K562 (cell line): ENCODE results near the gene POC5. TPM values are rescaled to one million over a fixed set of nuclear protein-coding genes. Genes with fewer than 3 reads are reported as not detected.

Source experiments
- ADNP ChIP-seq: fragments of 200-800 bp; sonication (Bioruptor generic); IDR thresholded peaks from 2 replicates; pipeline ENCODE4 v1.6.1; 2016; ENCODE audit warnings: missing genetic modification characterization, missing compliant biosample characterization
- CTBP1 ChIP-seq: fragments of 450-650 bp; IDR thresholded peaks from 2 replicates; pipeline ENCODE4 v1.6.1; 2016; ENCODE audit warnings: borderline replicate concordance
- EGR1 ChIP-seq: fragments of 450-650 bp; conservative IDR thresholded peaks from 2 replicates; pipeline ENCODE4 v1.6.1; 2017; ENCODE audit warnings: mild to moderate bottlenecking
- GABPB1 ChIP-seq: sonication (generic); formaldehyde crosslinking; IDR thresholded peaks from 2 replicates; pipeline ENCODE4 v1.8.0; 2022; ENCODE audit warnings: mild to moderate bottlenecking, missing genetic modification reagents
- HDAC1 ChIP-seq, 2 experiments: fragments of 450-650 bp; IDR thresholded peaks; 2 replicates each; pipeline ENCODE4 v1.6.1; 2016 to 2017; ENCODE audit warnings: inconsistent platforms in 1 of 2, mild to moderate bottlenecking in 1 of 2, moderate library complexity in 1 of 2
- KAT7 ChIP-seq: sonication (generic); formaldehyde crosslinking; IDR thresholded peaks from 2 replicates; pipeline ENCODE4 v1.8.0; 2022; ENCODE audit warnings: missing genetic modification reagents, mild to moderate bottlenecking, borderline replicate concordance
- KDM5B ChIP-seq: fragments of 200-600 bp; sonication (generic); IDR thresholded peaks from 2 replicates; pipeline ENCODE4 v1.6.1; 2012; ENCODE audit warnings: low read depth, mild to moderate bottlenecking, moderate library complexity, low read length, control low read depth, inconsistent platforms; ENCODE audit not compliant: insufficient replicate concordance
- LEF1 ChIP-seq: fragments of 450-650 bp; IDR thresholded peaks from 2 replicates; pipeline ENCODE4 v1.6.1; 2016; ENCODE audit warnings: mild to moderate bottlenecking
- MTA3 ChIP-seq: fragments of 450-650 bp; formaldehyde crosslinking; IDR thresholded peaks from 2 replicates; pipeline ENCODE4 v1.6.1; 2017; ENCODE audit warnings: mild to moderate bottlenecking, borderline replicate concordance
- NFYB ChIP-seq: IDR thresholded peaks from 2 replicates; pipeline ENCODE4 v1.6.1; 2011; ENCODE audit warnings: mild to moderate bottlenecking, moderate library complexity; ENCODE audit not compliant: insufficient read length; ENCODE audit errors: extremely low read depth
- NRF1 ChIP-seq, 2 experiments: fragments of 450-650 bp; IDR thresholded peaks in 1 of 2; conservative IDR thresholded peaks in 1 of 2; 2 replicates each; pipeline ENCODE4 v1.6.1; 2014; ENCODE audit warnings: mild to moderate bottlenecking in 2 of 2
- PRMT5 ChIP-seq: sonication (generic); formaldehyde crosslinking; IDR thresholded peaks from 2 replicates; pipeline ENCODE4 v1.5.0; 2020; ENCODE audit warnings: missing genetic modification reagents
- TAF9B ChIP-seq: fragments of 450-650 bp; IDR thresholded peaks from 2 replicates; pipeline ENCODE4 v1.6.1; 2018; ENCODE audit warnings: mild to moderate bottlenecking; ENCODE audit not compliant: partially characterized antibody
- ZNF253 ChIP-seq: fragments of 250-450 bp; sonication (Bioruptor Pico); conservative IDR thresholded peaks from 2 replicates; pipeline ENCODE4 v1.6.1; 2021; ENCODE audit warnings: mild to moderate bottlenecking
- ZZZ3 ChIP-seq: fragments of 450-650 bp; IDR thresholded peaks from 2 replicates; pipeline ENCODE4 v1.6.1; 2016; ENCODE audit warnings: antibody characterized with exemption, mild to moderate bottlenecking, moderate library complexity
- polyA plus RNA-seq, 8 experiments: library from polyadenylated mRNA; depleted of rRNA in 4 of 8; stranded (reverse) in 5 of 8; unstranded in 3 of 8; fragments of >200 nt; fragmentation: Nextera tagmentation in 2 of 8; fragmentation: Illumina TruSeq in 1 of 8; extraction: Ambion mirVana in 2 of 8; extraction: Trizol in 1 of 8; gene quantifications; 2 replicates each; pipeline versions ENCODE4 v1.2.1 to v1.2.3, GENCODE V29; 2011 to 2014; ENCODE audit warnings: inconsistent platforms in 1 of 8, missing spikeins in 1 of 8
- total RNA-seq, 7 experiments: library from RNA; depleted of rRNA in 6 of 7; stranded (reverse); fragments of >200 nt in 6 of 7; fragmentation: Illumina TruSeq in 2 of 7; extraction: Trizol in 2 of 7; gene quantifications; 2 replicates each; pipeline versions ENCODE4 v1.2.1 to v1.2.3, GENCODE V29; 2011 to 2021; ENCODE audit warnings: low replicate concordance in 1 of 7
- TF ChIP-seq, protein P1 (sequence below): fragments of 250-450 bp; sonication (Bioruptor Pico); IDR thresholded peaks from 2 replicates; pipeline ENCODE4 v1.6.1; 2021; ENCODE audit warnings: mild to moderate bottlenecking
- TF ChIP-seq, protein P2 (sequence below): sonication (generic); formaldehyde crosslinking; IDR thresholded peaks from 2 replicates; pipeline ENCODE4 v1.8.0; 2022; ENCODE audit warnings: mild to moderate bottlenecking, missing genetic modification reagents
- TF ChIP-seq, protein P3 (sequence below), 2 experiments: IDR thresholded peaks; 2 replicates each; pipeline ENCODE4 v1.6.1; 2012; ENCODE audit warnings: improper control_type of control experiment in 2 of 2, low read depth in 2 of 2, low read length in 2 of 2, borderline replicate concordance in 1 of 2

POC5 gene
- total and polyA plus RNA-seq, 9 of the 15 experiments (the other 6 are each of a cell fraction or from before 2014, with no cell fraction given): 14.5 to 38.2 (median 27.0) TPM

DNA sequence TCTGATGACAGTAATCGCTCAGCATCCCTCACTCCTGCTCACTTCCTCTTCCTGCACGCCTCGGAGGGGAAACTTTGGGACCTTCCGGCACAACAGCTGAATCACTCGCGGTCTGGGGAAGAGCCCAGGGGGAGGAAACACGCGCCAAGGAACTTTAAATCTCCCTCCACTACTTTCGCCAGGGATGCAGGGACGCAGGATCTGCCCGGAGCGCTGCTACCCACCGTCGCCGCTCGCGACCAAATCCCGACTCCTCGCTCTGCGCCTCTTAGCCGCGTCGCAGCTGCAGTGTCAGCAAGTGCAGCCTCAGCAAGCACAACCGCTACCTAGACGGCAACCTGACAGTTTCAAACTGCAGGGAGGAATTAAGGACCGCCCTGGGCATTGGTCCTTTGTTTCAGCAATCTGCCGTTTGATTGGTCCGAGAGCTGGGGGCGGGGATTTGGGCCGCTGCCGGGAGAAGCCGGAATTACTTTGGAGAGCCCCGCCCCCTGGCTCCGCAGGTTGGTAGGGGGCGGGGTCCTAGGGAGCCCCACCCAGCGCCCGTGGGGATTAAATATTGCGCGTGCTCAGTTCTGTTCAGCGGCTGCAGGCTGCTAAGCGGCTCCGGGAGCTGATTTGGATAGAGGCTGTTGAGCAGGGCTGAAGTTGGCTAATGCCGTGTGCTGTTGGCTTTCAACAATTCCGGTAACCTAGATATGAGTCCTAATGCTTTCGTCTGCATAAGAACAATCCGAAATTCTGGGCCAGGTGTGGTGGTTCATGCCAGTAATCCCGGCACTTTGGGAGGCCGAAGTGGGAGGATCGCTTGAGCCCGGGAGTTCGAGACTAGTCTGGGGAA lies at the start of gene POC5 (continued):
- TF ChIP-seq CTBP1 (peak; percentile 86), ZZZ3 (0 out of 2 replicates have a peak, but pooled peaks have one; percentile 72), PRMT5 (CRISPR knock-in tag) (no peak), NFYB (peak; percentile 78), HDAC1 (IDR thresholded peaks at IDR 0.05) (peak; percentile 94 to 99; a peak in 3 of 4 replicates), EGR1 (0 out of 2 replicates have a peak, but pooled peaks have one; percentile 16), KDM5B (peak; percentile 93), MTA3 (peak; percentile 87; the same call in 1 of the 2 replicates), LEF1 (peak; percentile 45), GABPB1 (CRISPR knock-in tag) (peak; percentile 90; the same call in 1 of the 2 replicates), TAF9B (peak; percentile 86), NRF1 (conservative IDR thresholded peaks at IDR 0.05 in 1 of 2, IDR thresholded peaks at IDR 0.05 in 1 of 2) (peak; percentile 83 to 85), ADNP (tag) (no peak), ZNF253 (CRISPR knock-in tag) (no peak), KAT7 (CRISPR knock-in tag) (peak; percentile 69; the same call in 1 of the 2 replicates)
- TF ChIP-seq, protein P1, sequence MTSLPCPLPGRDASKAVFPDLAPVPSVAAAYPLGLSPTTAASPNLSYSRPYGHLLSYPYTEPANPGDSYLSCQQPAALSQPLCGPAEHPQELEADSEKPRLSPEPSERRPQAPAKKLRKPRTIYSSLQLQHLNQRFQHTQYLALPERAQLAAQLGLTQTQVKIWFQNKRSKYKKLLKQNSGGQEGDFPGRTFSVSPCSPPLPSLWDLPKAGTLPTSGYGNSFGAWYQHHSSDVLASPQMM (CRISPR knock-in tag): no peak
- TF ChIP-seq, protein P2, sequence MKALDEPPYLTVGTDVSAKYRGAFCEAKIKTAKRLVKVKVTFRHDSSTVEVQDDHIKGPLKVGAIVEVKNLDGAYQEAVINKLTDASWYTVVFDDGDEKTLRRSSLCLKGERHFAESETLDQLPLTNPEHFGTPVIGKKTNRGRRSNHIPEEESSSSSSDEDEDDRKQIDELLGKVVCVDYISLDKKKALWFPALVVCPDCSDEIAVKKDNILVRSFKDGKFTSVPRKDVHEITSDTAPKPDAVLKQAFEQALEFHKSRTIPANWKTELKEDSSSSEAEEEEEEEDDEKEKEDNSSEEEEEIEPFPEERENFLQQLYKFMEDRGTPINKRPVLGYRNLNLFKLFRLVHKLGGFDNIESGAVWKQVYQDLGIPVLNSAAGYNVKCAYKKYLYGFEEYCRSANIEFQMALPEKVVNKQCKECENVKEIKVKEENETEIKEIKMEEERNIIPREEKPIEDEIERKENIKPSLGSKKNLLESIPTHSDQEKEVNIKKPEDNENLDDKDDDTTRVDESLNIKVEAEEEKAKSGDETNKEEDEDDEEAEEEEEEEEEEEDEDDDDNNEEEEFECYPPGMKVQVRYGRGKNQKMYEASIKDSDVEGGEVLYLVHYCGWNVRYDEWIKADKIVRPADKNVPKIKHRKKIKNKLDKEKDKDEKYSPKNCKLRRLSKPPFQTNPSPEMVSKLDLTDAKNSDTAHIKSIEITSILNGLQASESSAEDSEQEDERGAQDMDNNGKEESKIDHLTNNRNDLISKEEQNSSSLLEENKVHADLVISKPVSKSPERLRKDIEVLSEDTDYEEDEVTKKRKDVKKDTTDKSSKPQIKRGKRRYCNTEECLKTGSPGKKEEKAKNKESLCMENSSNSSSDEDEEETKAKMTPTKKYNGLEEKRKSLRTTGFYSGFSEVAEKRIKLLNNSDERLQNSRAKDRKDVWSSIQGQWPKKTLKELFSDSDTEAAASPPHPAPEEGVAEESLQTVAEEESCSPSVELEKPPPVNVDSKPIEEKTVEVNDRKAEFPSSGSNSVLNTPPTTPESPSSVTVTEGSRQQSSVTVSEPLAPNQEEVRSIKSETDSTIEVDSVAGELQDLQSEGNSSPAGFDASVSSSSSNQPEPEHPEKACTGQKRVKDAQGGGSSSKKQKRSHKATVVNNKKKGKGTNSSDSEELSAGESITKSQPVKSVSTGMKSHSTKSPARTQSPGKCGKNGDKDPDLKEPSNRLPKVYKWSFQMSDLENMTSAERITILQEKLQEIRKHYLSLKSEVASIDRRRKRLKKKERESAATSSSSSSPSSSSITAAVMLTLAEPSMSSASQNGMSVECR (CRISPR knock-in tag): peak; percentile 97
- TF ChIP-seq, protein P3, sequence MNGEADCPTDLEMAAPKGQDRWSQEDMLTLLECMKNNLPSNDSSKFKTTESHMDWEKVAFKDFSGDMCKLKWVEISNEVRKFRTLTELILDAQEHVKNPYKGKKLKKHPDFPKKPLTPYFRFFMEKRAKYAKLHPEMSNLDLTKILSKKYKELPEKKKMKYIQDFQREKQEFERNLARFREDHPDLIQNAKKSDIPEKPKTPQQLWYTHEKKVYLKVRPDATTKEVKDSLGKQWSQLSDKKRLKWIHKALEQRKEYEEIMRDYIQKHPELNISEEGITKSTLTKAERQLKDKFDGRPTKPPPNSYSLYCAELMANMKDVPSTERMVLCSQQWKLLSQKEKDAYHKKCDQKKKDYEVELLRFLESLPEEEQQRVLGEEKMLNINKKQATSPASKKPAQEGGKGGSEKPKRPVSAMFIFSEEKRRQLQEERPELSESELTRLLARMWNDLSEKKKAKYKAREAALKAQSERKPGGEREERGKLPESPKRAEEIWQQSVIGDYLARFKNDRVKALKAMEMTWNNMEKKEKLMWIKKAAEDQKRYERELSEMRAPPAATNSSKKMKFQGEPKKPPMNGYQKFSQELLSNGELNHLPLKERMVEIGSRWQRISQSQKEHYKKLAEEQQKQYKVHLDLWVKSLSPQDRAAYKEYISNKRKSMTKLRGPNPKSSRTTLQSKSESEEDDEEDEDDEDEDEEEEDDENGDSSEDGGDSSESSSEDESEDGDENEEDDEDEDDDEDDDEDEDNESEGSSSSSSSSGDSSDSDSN (IDR thresholded peaks at IDR 0.05; ENCODE audit: borderline replicate concordance in 1 of 2, low read depth in 2 of 2, low read length in 2 of 2): peak in 1 of 2 experiments; percentile 44; a peak in 1 of 4 replicates
